ENCODE measurements around the gene C10orf71. TPM values are rescaled to one million over a fixed set of nuclear protein-coding genes. Genes with fewer than 3 reads are reported as not detected.

Gene C10orf71
- total RNA-seq, 1 experiment from 2014 or later = not detected

- no peak for TF ChIP-seq RAD21 (IDR thresholded peaks at IDR 0.05; ENCODE audit: low read depth)
These were observed 65.1 kb downstream of the C10orf71 start (continued) for GRCh38 chr10:49364051-49364450.

- Histone ChIP-seq H3K9me2 (ENCODE audit: insufficient read depth) (no peaks in the 10 kb centered on the region), H2AFZ (ENCODE audit: low read depth, low read length, poor library complexity, severe bottlenecking) (no peak overlapping the region), H3K9me3 (ENCODE audit: control insufficient read depth in 1 of 2, insufficient read depth in 1 of 2, low read depth in 1 of 2, low read length in 2 of 2) (no peaks in the 10 kb centered on the region), H3K4me1 (ENCODE audit: control insufficient read depth in 1 of 2, insufficient read depth in 2 of 2, low read length in 2 of 2) (peaks cover 0 to 5% of the 10 kb centered on the region in 2 experiments; a peak in 2 of 4 replicates), H3K79me2 (ENCODE audit: insufficient read depth, low read length) (no peaks in the 10 kb centered on the region), H3K36me3 (ENCODE audit: control insufficient read depth in 1 of 2, insufficient read depth in 2 of 2, low read length in 2 of 2) (no peaks in the 10 kb centered on the region), H3K27ac (ENCODE audit: low read depth, low read length) (no peak overlapping the region), H4K20me1 (ENCODE audit: insufficient read depth) (no peaks in the 10 kb centered on the region), H3K4me2 (ENCODE audit: low read length) (no peak overlapping the region), H3K9ac (ENCODE audit: low read length) (no peak overlapping the region), H3K4me3 (replicated peaks in 1 of 2; ENCODE audit: low read depth in 1 of 2, low read length in 2 of 2) (no peak overlapping the region), H3K27me3 (ENCODE audit: insufficient read depth, low read length) (0 out of 2 replicates have a peak, but pooled peaks cover 8% of the 10 kb centered on the region)
- DNase-seq (ENCODE audit: low read depth, low spot score) = no peak
- intact Hi-C loops (cut with micrococcal nuclease) = no loop called here
- no TSS peak for BruUV-seq (replicated peaks)
- ChIA-PET CTCF (no interaction called here), POLR2A (no interaction called here), RAD21 (ENCODE audit: low non-redundant PET in 1 of 2, low total read pairs in 2 of 2, uncharacterized antibody in 2 of 2, unreplicated experiment in 2 of 2) (no interaction called here)
- no peak for ATAC-seq
- no peak for TF ChIP-seq POLR2AphosphoS5 (IDR thresholded peaks at IDR 0.05; ENCODE audit: low read depth, low read length)
- no peak for TF ChIP-seq CBX3 (IDR thresholded peaks at IDR 0.05; ENCODE audit: low read depth)
- no peak for TF ChIP-seq SP1 (IDR thresholded peaks at IDR 0.05; ENCODE audit: low read depth)
- TF ChIP-seq CEBPB (IDR thresholded peaks at IDR 0.05; ENCODE audit: low read depth) = no peak
- no peak for TF ChIP-seq EZH2 (IDR thresholded peaks at IDR 0.05)
- TF ChIP-seq ELF1 (IDR thresholded peaks at IDR 0.05; ENCODE audit: borderline replicate concordance, low read depth) = no peak
- no peak for TF ChIP-seq ZBTB33 (IDR thresholded peaks at IDR 0.05; ENCODE audit: extremely low read depth, insufficient replicate concordance, low read length)
- no peak for TF ChIP-seq ZFX (IDR thresholded peaks at IDR 0.05)
These were observed 65.8 kb downstream of the C10orf71 start for GRCh38 chr10:49364747-49365146.

Measured in HCT116 (cell line).